Mesenchymal stem cell (in vitro differentiated cells and primary cell): ENCODE results near the gene MPST.
"Not testable (repeated sequence)": the region's sequence is repeated elsewhere in the genome, so short reads cannot be mapped to it uniquely, and the experiment has no call there.

Source experiments
- DNase-seq: peaks from one replicate; pipeline ENCODE4 v3.0.0-alpha.2; 2013
- H2AFZ ChIP-seq: one replicate; pipeline ENCODE4 v1.6.1; 2013; ENCODE audit warnings: low read depth, mild to moderate bottlenecking, control low read depth, inconsistent platforms, low read length, moderate library complexity
- H2AK5ac ChIP-seq: 2 replicates; pipeline ENCODE4 v1.6.1; 2013; ENCODE audit warnings: low read length, moderate library complexity, mild to moderate bottlenecking, inconsistent platforms; ENCODE audit not compliant: severe bottlenecking
- H2BK120ac ChIP-seq: one replicate; pipeline ENCODE4 v1.6.1; 2013; ENCODE audit warnings: low read depth, mild to moderate bottlenecking, inconsistent platforms, low read length, moderate library complexity
- H2BK12ac ChIP-seq, 2 experiments: one replicate each; pipeline ENCODE4 v1.6.1; 2013; ENCODE audit warnings: inconsistent platforms in 2 of 2, low read length in 2 of 2, mild to moderate bottlenecking in 2 of 2, moderate library complexity in 2 of 2, control low read depth in 1 of 2
- H2BK15ac ChIP-seq: one replicate; pipeline ENCODE4 v1.6.1; 2013; ENCODE audit warnings: mild to moderate bottlenecking, low read depth, inconsistent platforms; ENCODE audit not compliant: poor library complexity, severe bottlenecking
- H2BK5ac ChIP-seq: 2 replicates; pipeline ENCODE4 v1.6.1; 2013; ENCODE audit warnings: low read depth, mild to moderate bottlenecking, low read length, control low read depth, inconsistent platforms; ENCODE audit not compliant: poor library complexity, severe bottlenecking
- H3K14ac ChIP-seq, 2 experiments: one replicate each; pipeline ENCODE4 v1.6.1; 2013; ENCODE audit warnings: inconsistent platforms in 2 of 2, low read length in 2 of 2, control low read depth in 1 of 2, mild to moderate bottlenecking in 1 of 2, moderate library complexity in 1 of 2
- H3K18ac ChIP-seq, 2 experiments: one replicate each; pipeline ENCODE4 v1.6.1; 2013; ENCODE audit warnings: inconsistent platforms in 2 of 2, low read length in 2 of 2, control low read depth in 1 of 2, low read depth in 1 of 2, mild to moderate bottlenecking in 1 of 2
- H3K23ac ChIP-seq, 2 experiments: one replicate each; pipeline ENCODE4 v1.6.1; 2013; ENCODE audit warnings: inconsistent platforms in 2 of 2, low read length in 2 of 2, mild to moderate bottlenecking in 2 of 2, moderate library complexity in 2 of 2, control low read depth in 1 of 2
- H3K27ac ChIP-seq: 2 replicates; pipeline ENCODE4 v1.5.1; 2013; ENCODE audit warnings: mild to moderate bottlenecking, moderate library complexity, low read length, control low read depth, inconsistent platforms; ENCODE audit not compliant: poor library complexity, severe bottlenecking
- H3K27me3 ChIP-seq, 2 experiments: 2 replicates each; pipeline versions ENCODE4 v1.6.1 to v1.7.0; 2013; ENCODE audit warnings: low read length in 2 of 2, mild to moderate bottlenecking in 2 of 2, moderate library complexity in 2 of 2, control low read depth in 1 of 2, inconsistent platforms in 1 of 2; ENCODE audit not compliant: control insufficient read depth in 1 of 2, insufficient read depth in 1 of 2
- H3K36me3 ChIP-seq, 2 experiments: 2 replicates each; pipeline versions ENCODE4 v1.6.1 to v1.7.0; 2013; ENCODE audit warnings: low read length in 2 of 2, control low read depth in 1 of 2, inconsistent platforms in 1 of 2, low read depth in 1 of 2, mild to moderate bottlenecking in 1 of 2; ENCODE audit not compliant: insufficient read depth in 2 of 2, control insufficient read depth in 1 of 2
- H3K4ac ChIP-seq, 2 experiments: one replicate each; pipeline ENCODE4 v1.6.1; 2013; ENCODE audit warnings: inconsistent platforms in 2 of 2, low read length in 2 of 2, mild to moderate bottlenecking in 2 of 2, moderate library complexity in 2 of 2, control low read depth in 1 of 2, low read depth in 1 of 2
- H3K4me1 ChIP-seq: 2 replicates; pipeline ENCODE4 v1.6.1; 2013; ENCODE audit warnings: low read depth, low read length, control low read depth; ENCODE audit not compliant: control insufficient read depth, insufficient read depth
- H3K4me2 ChIP-seq: 2 replicates; pipeline ENCODE4 v1.6.1; 2013; ENCODE audit warnings: low read length, mild to moderate bottlenecking, inconsistent platforms; ENCODE audit not compliant: poor library complexity, severe bottlenecking
- H3K4me3 ChIP-seq, 2 experiments: 2 replicates each; pipeline versions ENCODE4 v1.5.1 to v1.7.0; 2013; ENCODE audit warnings: low read length in 2 of 2, mild to moderate bottlenecking in 2 of 2, control low read depth in 1 of 2, low read depth in 1 of 2; ENCODE audit not compliant: insufficient read depth in 1 of 2
- H3K79me1 ChIP-seq: replicated peaks from 2 replicates; pipeline ENCODE4 v1.6.1; 2013; ENCODE audit warnings: mild to moderate bottlenecking, control low read depth, low read length, inconsistent platforms; ENCODE audit not compliant: poor library complexity, severe bottlenecking
- H3K9ac ChIP-seq: 2 replicates; pipeline ENCODE4 v1.7.0; 2013; ENCODE audit warnings: mild to moderate bottlenecking, low read length, moderate library complexity
- H3K9me3 ChIP-seq: 2 replicates; pipeline ENCODE4 v1.7.0; 2013; ENCODE audit warnings: mild to moderate bottlenecking, low read length; ENCODE audit not compliant: control insufficient read depth
- H4K8ac ChIP-seq: one replicate; pipeline ENCODE4 v1.6.1; 2013; ENCODE audit warnings: inconsistent platforms, mild to moderate bottlenecking, low read length, moderate library complexity
- H4K91ac ChIP-seq: one replicate; pipeline ENCODE4 v1.6.1; 2013; ENCODE audit warnings: mild to moderate bottlenecking, low read length, inconsistent platforms
- WGBS: methylation state at CpG from one replicate; pipeline ENCODE4 v1.1.7; 2013; ENCODE audit warnings: mixed read lengths; 5-methylcytosine and 5-hydroxymethylcytosine counted together

MPST gene

DNA sequence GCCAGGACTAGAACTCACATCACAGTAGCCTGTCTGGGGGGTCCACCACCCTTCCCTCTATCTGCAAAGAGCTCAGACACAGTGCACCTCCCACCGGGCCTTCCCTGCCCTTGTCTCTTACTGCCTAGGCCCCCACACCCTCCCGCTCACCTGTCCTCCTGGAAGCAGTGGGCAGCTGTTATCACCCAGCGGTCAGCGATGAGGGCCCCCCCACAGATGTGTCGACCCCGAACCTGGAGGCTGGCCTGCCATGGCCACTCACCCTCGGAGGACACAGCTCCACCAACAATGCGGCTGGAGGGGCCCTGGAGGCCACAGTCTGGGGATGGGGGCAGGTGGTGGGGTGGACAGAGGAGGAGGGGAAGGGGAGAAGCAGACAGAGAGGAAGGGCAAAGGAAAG is 50.8 kb downstream of the MPST start:
- Histone ChIP-seq H3K14ac (peak overlapping the region in 1 of 2 experiments; percentile 8), H2BK15ac (no peak overlapping the region), H3K9ac (no peak overlapping the region), H3K4me3 (no peak overlapping the region), H3K36me3 (no peaks in the 10 kb centered on the region), H3K23ac (no peak overlapping the region), H4K8ac (no peak overlapping the region), H3K4me2 (no peak overlapping the region), H2BK5ac (no peak overlapping the region), H3K18ac (no peak overlapping the region), H3K27ac (no peak overlapping the region), H3K4ac (no peak overlapping the region), H3K27me3 (peaks cover 65 to 77% of the 10 kb centered on the region in 2 experiments), H4K91ac (no peak overlapping the region), H3K79me1 (no peaks in the 10 kb centered on the region), H2BK12ac (no peak overlapping the region), H3K4me1 (peaks cover 3% of the 10 kb centered on the region), H2AK5ac (no peak overlapping the region), H2BK120ac (no peak overlapping the region), H3K9me3 (peaks cover 2% of the 10 kb centered on the region), H2AFZ (no peak overlapping the region)
- WGBS = 85% methylated on average over 8 of the region's 8 CpGs
- DNase-seq = no peak

- no peak overlapping the region for H3K23ac ChIP-seq
- peaks cover 2% of the 10 kb centered on the region for H3K9me3 ChIP-seq
- peaks cover 65 to 78% of the 10 kb centered on the region in 2 experiments for H3K27me3 ChIP-seq
- no peaks in the 10 kb centered on the region for H3K79me1 ChIP-seq
- no peak overlapping the region for H2AK5ac ChIP-seq
- no peak overlapping the region for H3K4me3 ChIP-seq
- no peak overlapping the region for H2BK5ac ChIP-seq
- H3K18ac ChIP-seq = no peak overlapping the region
- peaks cover 3% of the 10 kb centered on the region for H3K4me1 ChIP-seq
- no peak for DNase-seq
- no peak overlapping the region for H3K4me2 ChIP-seq
- H4K8ac ChIP-seq = no peak overlapping the region
- H2BK15ac ChIP-seq = no peak overlapping the region
- H4K91ac ChIP-seq = no peak overlapping the region
- H2BK120ac ChIP-seq = no peak overlapping the region
- no peak overlapping the region for H3K27ac ChIP-seq
- no peak overlapping the region for H2AFZ ChIP-seq
- no peak overlapping the region for H3K4ac ChIP-seq
- no peak overlapping the region for H3K9ac ChIP-seq
- H3K36me3 ChIP-seq = no peaks in the 10 kb centered on the region
- 86% methylated on average over 9 of the region's 9 CpGs for WGBS
- H3K14ac ChIP-seq = no peak overlapping the region
- no peak overlapping the region for H2BK12ac ChIP-seq
These were observed 51.2 kb downstream of the MPST start for GRCh38 chr22:37070744-37071143.

DNA sequence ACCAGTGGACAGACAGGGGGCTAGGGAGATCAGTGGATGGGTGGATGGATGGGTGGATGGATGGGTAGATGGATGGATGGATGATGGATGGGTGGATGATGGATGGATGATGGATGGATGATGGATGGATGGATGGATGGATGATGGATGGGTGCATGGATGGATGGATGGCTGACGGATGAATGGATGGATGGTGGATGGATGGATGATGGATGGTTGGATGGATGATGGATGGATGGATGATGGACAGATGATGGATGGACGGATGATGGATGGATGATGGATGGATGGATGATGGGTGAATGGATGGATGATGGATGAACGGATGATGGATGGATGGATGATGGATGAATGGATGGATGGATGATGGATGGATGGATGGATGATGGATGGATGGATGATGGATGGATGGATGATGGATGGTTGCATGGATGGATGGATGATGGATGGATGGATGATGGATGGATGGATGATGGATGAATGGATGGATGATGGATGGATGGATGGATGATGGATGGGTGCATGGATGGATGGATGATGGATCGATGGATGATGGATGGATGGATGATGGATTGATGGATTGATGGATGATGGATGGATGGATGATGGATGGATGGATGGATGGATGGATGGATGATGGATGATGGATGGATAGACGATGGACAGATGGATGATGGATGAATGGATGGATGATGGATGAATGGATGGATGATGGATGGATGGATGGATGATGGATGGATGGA is 52.5 kb downstream of the MPST start:
- H3K9ac ChIP-seq, H2BK120ac ChIP-seq, H3K4me2 ChIP-seq, H3K27ac ChIP-seq, DNase-seq, H4K8ac ChIP-seq, H2AFZ ChIP-seq, H3K18ac ChIP-seq, H3K4me3 ChIP-seq, H2BK15ac ChIP-seq, H3K79me1 ChIP-seq, H3K9me3 ChIP-seq, H4K91ac ChIP-seq, H3K14ac ChIP-seq, H3K36me3 ChIP-seq, H2AK5ac ChIP-seq, H3K23ac ChIP-seq, H3K4me1 ChIP-seq, H2BK12ac ChIP-seq, H2BK5ac ChIP-seq, H3K4ac ChIP-seq: not testable (repeated sequence)
- 91% methylated on average over 5 of the region's 5 CpGs for WGBS
- H3K27me3 ChIP-seq = peaks cover 68 to 81% of the 10 kb centered on the region in 2 experiments

- Histone ChIP-seq H2AK5ac (no peak overlapping the region), H3K18ac (no peak overlapping the region), H3K79me1 (no peaks in the 10 kb centered on the region)
These were observed 53.1 kb downstream of the MPST start for GRCh38 chr22:37072673-37073072.

More at GRCh38 chr22:37072673-37073072, 53.1 kb downstream of the MPST start:
- H3K27ac ChIP-seq = no peak overlapping the region
- no peak overlapping the region for H3K14ac ChIP-seq
- peaks cover 66 to 82% of the 10 kb centered on the region in 2 experiments for H3K27me3 ChIP-seq
- no peak overlapping the region for H3K4me2 ChIP-seq
- peaks cover 2% of the 10 kb centered on the region for H3K9me3 ChIP-seq
- no peak for DNase-seq
- H2BK5ac ChIP-seq = no peak overlapping the region
- no peak overlapping the region for H3K4ac ChIP-seq
- H3K9ac ChIP-seq = no peak overlapping the region
- H2BK120ac ChIP-seq = no peak overlapping the region
- no peak overlapping the region for H3K4me3 ChIP-seq
- no peak overlapping the region for H4K8ac ChIP-seq
- no peak overlapping the region for H2BK15ac ChIP-seq
- peaks cover 3% of the 10 kb centered on the region for H3K4me1 ChIP-seq
- H2AFZ ChIP-seq = no peak overlapping the region
- no peak overlapping the region for H3K23ac ChIP-seq
- no peak overlapping the region for H2BK12ac ChIP-seq
- H4K91ac ChIP-seq = no peak overlapping the region
- 92% methylated on average over 8 of the region's 8 CpGs for WGBS
- no peaks in the 10 kb centered on the region for H3K36me3 ChIP-seq
